NCI-H82 treated with DMSO at 0.1 percent for 48 hours (cell line): ENCODE results near the gene UIMC1.

Experiments
- DNase-seq: peaks from one replicate; lab custom pipeline; 2025; ENCODE audit not compliant: unreplicated experiment; lab: John Stamatoyannopoulos, UW

UIMC1 gene

GRCh38 chr5:176955895-176956294, 50.7 kb downstream of the UIMC1 start:
- no peak for DNase-seq

DNA sequence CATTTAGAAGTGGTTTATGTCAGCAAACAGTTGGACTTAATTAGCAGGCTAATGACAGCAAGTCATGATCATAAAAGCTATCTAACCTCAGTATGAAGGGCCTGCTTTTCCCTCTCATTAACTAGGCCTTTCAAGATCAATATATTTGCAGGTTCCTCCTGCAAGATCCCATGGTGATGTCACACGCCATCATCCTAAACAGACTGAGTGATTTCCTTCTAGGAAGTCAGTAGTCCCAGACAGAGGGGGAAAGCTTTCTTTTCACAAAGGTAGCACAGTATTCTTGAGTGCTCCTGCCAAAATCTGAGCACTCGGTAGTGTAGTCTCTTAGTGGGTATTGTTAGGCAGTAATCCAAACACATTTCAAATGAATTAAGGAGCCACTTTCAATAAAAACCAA, 52.5 kb downstream of the UIMC1 start:
- DNase-seq, result no peak

DNA sequence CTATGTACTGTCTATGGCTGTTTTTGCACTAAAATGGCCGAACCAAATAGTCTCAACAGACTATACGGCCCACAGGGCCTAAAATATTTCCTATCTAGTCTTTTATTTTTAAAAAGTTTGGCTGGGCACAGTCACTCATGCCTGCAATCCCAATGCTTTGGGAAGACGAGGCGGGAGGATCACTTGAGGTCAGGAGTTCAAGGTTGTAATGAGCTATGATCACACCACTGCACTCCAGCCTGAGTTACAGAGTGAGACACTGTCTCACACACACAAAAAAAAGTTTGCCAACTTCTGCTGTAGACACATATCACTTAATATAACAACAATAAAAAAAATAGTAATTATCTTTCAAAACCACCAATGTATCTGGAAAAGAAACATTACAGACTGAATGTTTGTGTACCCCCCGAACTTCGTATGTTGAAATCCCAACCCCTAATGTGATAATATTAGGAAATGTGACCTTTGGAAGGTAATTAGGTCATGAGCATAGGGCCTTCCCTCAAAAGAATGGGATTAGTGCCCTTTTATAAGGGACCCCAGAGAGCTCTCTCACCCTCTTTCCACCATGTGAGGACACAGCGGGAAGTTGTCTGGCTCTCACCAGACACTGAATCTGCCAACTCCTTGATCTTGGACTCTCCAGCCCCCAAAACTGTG, 53.9 kb downstream of the UIMC1 start:
- DNase-seq, result no peak

GRCh38 chr5:176948458-176948857, 58.1 kb downstream of the UIMC1 start:
- DNase-seq, result no peak

GRCh38 chr5:176947847-176948246, 58.7 kb downstream of the UIMC1 start:
- DNase-seq, result no peak

- DNase-seq, result no peak
These were observed 62.3 kb downstream of the UIMC1 start for GRCh38 chr5:176944268-176944667.

- no peak for DNase-seq
These were observed 62.8 kb downstream of the UIMC1 start for GRCh38 chr5:176943816-176944215.

GRCh38 chr5:176941951-176942350, 64.6 kb downstream of the UIMC1 start:
- no peak for DNase-seq

GRCh38 chr5:176938472-176938871, 68.1 kb downstream of the UIMC1 start:
- no peak for DNase-seq

DNA sequence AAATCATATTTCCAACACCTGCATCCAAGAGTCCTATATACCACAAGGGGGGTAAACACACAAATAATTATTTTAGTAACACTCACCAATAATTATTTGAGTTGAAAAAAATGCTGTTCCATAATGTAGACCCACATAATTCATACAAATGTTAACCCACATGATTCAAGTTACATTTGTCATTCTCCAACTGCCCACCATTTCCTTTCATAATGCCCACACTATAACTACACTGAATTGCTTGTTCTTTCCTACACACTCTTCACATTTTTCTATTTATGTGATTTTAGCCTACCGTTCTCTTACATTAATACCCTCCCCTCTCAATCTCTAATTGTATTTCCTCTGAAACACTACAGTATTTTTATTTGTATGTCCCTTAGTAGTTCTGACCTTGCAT, 71.6 kb downstream of the UIMC1 start:
- no peak for DNase-seq

GRCh38 chr5:176934309-176934930, 72.2 kb downstream of the UIMC1 start:
- no peak for DNase-seq

DNA sequence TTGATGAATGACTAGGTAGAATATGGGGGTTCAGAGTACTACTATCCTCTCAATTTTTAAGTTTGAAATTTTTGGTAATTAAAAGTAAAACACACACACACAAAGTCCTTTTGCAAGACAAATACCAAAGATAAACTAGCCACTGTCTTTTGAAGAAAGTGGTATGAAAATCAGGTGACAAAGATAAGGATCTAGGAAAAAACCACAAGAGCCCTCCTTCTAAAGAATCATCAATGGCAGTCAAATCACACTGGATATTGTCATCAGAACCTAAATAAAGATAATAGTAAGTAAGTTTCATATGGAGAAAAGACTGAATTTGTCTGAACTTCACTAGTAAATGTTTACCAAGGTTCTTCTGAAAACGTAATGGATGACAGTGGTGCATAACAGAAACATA, 76.9 kb downstream of the UIMC1 start:
- no peak for DNase-seq

DNA sequence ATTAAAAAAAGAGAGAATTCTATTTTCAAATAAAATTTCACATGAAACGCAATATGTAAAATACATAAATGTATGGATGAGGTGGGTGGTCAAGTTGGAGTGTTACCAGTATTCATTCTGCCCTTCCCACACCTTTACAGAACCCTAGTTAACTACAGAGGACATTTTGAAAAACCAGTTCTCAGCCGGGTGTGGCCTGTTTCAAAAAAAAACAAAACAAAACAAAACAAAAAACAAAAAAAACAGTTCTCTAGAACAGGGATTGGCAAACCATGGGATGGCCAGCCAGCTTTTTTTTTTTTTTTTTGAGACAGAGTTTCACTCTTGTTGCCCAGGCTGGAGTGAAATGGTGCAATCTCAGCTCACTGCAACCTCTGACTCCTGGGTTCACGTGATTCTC, 79.0 kb downstream of the UIMC1 start:
- DNase-seq, result no peak

DNA sequence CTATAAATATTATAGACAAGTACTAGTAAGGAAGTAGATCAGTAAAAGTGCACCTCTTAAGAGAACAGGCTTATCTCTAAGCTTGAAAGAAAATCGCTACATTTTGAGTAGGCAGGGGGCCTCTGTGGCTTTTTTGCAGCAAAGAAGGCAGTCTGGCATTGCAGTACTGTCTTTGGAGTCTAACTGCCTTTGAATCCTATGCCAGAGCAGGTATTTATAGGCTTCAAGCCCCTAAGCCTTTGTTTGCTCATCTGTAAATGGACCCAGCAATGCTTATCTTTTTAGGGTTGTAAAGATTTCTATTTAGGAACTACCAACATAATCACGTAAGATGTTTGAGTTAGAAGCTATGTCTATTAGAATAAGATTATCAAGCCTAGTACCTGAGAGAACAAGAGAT, 83.8 kb downstream of the UIMC1 start:
- DNase-seq, result no peak

DNA sequence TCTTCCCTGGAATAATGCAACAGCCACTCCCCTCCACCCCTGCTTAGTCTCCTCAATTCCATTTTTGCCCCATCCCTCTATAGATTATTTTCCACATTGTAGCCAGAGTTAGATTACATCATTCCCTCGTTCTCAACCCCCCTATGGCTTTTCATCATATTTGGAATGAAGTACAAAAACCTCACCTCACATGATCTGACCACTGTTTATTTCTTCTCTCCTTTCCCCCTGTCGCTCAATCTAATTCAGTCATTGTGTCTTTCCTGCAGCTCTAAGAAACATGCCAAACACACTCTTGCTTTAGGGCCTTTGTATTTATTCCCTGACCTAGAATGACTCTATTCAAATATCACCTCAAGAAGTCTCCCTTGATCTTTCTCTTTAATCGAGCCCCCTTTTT, 84.9 kb downstream of the UIMC1 start:
- no peak for DNase-seq

GRCh38 chr5:176918613-176919012, 88.0 kb downstream of the UIMC1 start:
- DNase-seq, result no peak

GRCh38 chr5:176916337-176916736, 90.2 kb downstream of the UIMC1 start:
- DNase-seq, result no peak

DNA sequence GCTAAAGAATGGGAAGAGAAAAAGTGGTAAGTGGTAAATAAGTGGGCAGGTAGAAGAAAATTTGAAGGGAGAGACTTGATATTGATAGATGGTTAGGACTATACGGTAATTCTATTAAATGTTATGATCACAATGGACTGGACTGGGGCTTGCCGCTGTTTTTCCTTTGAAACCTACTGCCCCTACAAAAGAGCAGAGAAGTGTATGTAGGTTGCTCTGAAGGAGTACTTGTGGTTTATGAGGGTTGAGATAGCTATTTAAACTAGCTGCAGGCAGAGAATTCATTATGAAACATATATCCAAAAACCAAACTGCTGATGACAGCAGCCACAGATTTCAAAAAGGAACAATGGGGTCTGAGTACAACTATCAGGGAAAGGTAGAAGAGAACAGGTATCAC, 90.7 kb downstream of the UIMC1 start:
- DNase-seq, result no peak

- DNase-seq, result no peak
These were observed 94.5 kb downstream of the UIMC1 start for GRCh38 chr5:176912115-176912514.

GRCh38 chr5:176908675-176909368, 97.8 kb downstream of the UIMC1 start:
- no peak for DNase-seq

GRCh38 chr5:176906796-176907195, 99.8 kb downstream of the UIMC1 start:
- no peak for DNase-seq

DNA sequence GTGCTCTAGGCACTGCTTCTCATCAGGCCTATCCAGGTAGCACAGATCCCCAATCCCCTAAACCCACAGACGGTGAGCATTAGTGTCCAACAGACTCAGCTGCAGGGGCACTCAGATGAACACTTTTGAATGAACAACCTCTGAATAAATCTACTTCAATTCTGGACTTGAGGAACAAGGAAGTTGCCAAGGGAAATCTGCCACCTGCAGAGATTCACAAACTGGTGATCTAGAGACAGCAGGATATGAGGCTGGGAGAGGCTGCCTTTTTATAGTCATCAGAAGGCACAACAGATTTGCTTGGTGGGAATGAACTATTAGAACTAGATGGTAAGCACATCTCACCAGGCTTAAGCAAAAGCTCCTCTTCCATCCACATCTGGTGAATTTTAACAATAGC, 100.5 kb downstream of the UIMC1 start:
- DNase-seq, result no peak
